Left lobe of liver (tissue), 2 donors: ENCODE results near the gene RABEP1. TPM values are rescaled to one million over a fixed set of nuclear protein-coding genes. Genes with fewer than 3 reads are reported as not detected.
"Not testable (repeated sequence)": the region's sequence is repeated elsewhere in the genome, so short reads cannot be mapped to it uniquely, and the experiment has no call there.

ENCODE experiments used
- ATAC-seq: fragments of 200-7000 bp; cut with Tn5 transposase; one replicate; pipeline ENCODE4 v1.9.1; 2020; ENCODE audit warnings: mild to moderate bottlenecking, moderate library complexity
- DNase-seq: peaks from one replicate; pipeline ENCODE4 v3.0.0-alpha.2; 2020; ENCODE audit warnings: low spot score
- total RNA-seq: library from RNA; stranded (reverse); gene quantifications from one replicate; pipeline ENCODE4 v1.2.1, GENCODE V29; 2021
- donor health status: DM: no; HTN: no; CAD: no; lungs with moderate emphysema.
- donor health status: DM: no; HTN: yes; CAD: no.

Gene RABEP1
- total RNA-seq, 1 donor from 2014 or later = 16.8 TPM

GRCh38 chr17:5418858-5419355, 136.8 kb downstream of the RABEP1 start:
- DNase-seq (peak; percentile 54), ATAC-seq (peak; percentile 44)

- DNase-seq (peak; percentile 96), ATAC-seq (peak; percentile 92)
These were observed 137.4 kb downstream of the RABEP1 start, which contains the start of gene NUP88 for GRCh38 chr17:5419356-5419958. Gene NUP88 (minus strand): TSS chr17:5419662. CDS start chr17:5419650, 12 bp downstream.

- peak; percentile 82 for ATAC-seq
These were observed 138.0 kb downstream of the RABEP1 start, which contains the start of gene RPAIN for GRCh38 chr17:5419959-5420653. Gene RPAIN (plus strand): TSS chr17:5420182. CDS start chr17:5420211, 29 bp downstream.

GRCh38 chr17:5422505-5422904, 140.4 kb downstream of the RABEP1 start:
- no peak for DNase-seq
- ATAC-seq = no peak

More at GRCh38 chr17:5419959-5420653, 138.0 kb downstream of the RABEP1 start, which contains the start of gene RPAIN:
- DNase-seq = peak; percentile 94

DNA sequence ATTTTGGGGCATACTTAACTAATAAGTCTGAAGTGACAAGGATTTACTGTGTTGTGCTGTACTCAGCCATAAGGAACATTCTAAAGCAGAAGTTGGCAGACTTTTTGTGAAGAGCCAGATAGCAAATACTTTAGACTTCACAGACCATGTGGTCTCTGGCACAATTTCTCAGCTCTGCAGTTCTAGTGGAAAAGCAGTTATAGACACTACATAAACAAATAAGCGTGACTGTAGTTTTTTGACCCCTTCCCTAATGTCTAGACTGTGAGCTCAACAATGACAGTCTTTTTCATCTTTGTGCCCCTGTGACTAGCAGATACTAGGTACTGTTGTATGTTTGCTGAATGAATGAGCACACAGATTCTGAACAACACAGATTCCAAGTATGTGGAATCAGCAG, 142.8 kb downstream of the RABEP1 start:
- no peak for ATAC-seq
- DNase-seq = no peak

GRCh38 chr17:5425826-5426225, 143.7 kb downstream of the RABEP1 start:
- ATAC-seq = no peak
- no peak for DNase-seq

- DNase-seq (no peak), ATAC-seq (no peak)
These were observed 147.3 kb downstream of the RABEP1 start for GRCh38 chr17:5429191-5429887.

- DNase-seq = no peak
- ATAC-seq = no peak
These were observed 148.4 kb downstream of the RABEP1 start for GRCh38 chr17:5430413-5430999.

DNA sequence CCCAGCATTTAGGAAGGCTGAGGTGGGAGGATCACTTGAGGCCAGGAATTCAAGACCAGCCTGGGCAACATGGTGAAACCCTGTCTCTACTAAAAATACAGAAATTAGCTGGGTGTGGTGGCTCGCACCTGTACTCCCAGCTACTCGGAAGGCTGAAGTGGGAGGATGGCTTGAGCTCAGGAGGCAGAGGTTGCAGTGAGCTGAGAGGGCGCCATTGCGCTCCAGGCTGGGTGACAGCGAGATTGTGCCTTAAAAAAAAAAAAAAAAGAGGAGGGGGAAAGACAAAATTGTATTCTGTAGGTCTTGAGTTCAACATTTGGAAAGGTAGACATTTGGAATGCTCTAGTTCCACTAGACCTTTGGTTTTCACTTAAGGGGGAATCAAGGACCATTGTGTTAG, 149.2 kb downstream of the RABEP1 start:
- ATAC-seq, DNase-seq: not testable (repeated sequence)

- DNase-seq (no peak), ATAC-seq (no peak)
These were observed 150.0 kb downstream of the RABEP1 start for GRCh38 chr17:5431949-5432556.

DNA sequence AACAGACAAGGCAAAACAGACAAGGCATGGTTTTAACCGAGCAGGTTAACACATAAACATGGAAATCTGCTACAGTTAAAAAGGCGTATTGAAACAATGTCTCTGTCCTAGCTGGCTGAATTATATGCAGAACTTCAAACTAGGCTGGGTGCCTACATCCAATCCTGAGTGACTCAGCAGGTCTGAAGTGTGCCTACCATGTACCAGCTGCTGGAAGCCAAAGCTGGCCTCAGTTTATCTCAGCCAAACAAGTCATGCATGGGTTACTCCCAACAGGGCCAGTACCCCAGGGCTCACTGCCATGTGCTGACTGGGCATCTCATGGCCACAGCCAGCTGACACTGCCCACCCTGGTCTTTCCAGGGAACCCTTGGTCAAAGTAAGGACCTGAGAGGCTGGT, 152.9 kb downstream of the RABEP1 start:
- ATAC-seq = no peak
- DNase-seq = no peak

Other genes starting within 250 kb of the RABEP1 start
- 0.08 TPM for gene SLC52A1, start 246.9 kb upstream of the RABEP1 start, total RNA-seq
- 0.83 TPM for gene ZFP3, start 203.8 kb upstream of the RABEP1 start, total RNA-seq
- 5.3 TPM for gene ZNF232, start 170.4 kb upstream of the RABEP1 start, total RNA-seq
- 0.08 TPM for gene USP6, start 166.3 kb upstream of the RABEP1 start, total RNA-seq
- 2.3 TPM for gene ZNF594, start 90.4 kb upstream of the RABEP1 start, total RNA-seq
- 2.3 TPM for gene SCIMP, start 47.4 kb upstream of the RABEP1 start, total RNA-seq
- 41.0 TPM for gene NUP88, start 137.4 kb downstream of the RABEP1 start, total RNA-seq
- 15.6 TPM for gene RPAIN, start 137.9 kb downstream of the RABEP1 start, total RNA-seq
- 71.8 TPM for gene C1QBP, start 156.9 kb downstream of the RABEP1 start, total RNA-seq
- gene DHX33, start 186.7 kb downstream of the RABEP1 start, total RNA-seq = 7.7 TPM
- gene DERL2, start 203.9 kb downstream of the RABEP1 start, total RNA-seq = 49.9 TPM
- gene MIS12, start 204.3 kb downstream of the RABEP1 start, total RNA-seq = 7.1 TPM